NCI-H345 treated with DMSO at 0.1 percent for 48 hours (cell line): ENCODE data around the gene PPP2R5C.

Experiments
- DNase-seq: peaks from one replicate; lab custom pipeline; 2025; ENCODE audit not compliant: unreplicated experiment; lab: John Stamatoyannopoulos, UW

PPP2R5C gene

GRCh38 chr14:101859958-101860357 is 98.4 kb downstream of the PPP2R5C start:
- DNase-seq = no peak

- no peak for DNase-seq
Measured at GRCh38 chr14:101861464-101861863, 100.0 kb downstream of the PPP2R5C start.

- DNase-seq = no peak
Measured at GRCh38 chr14:101862177-101862576, 100.7 kb downstream of the PPP2R5C start.

GRCh38 chr14:101862711-101863110 is 101.2 kb downstream of the PPP2R5C start:
- DNase-seq = no peak

GRCh38 chr14:101865288-101865687 is 103.8 kb downstream of the PPP2R5C start:
- no peak for DNase-seq

GRCh38 chr14:101867854-101868253 is 106.3 kb downstream of the PPP2R5C start:
- no peak for DNase-seq

- DNase-seq = no peak
Measured at GRCh38 chr14:101869217-101869616, 107.7 kb downstream of the PPP2R5C start.

- no peak for DNase-seq
Measured at GRCh38 chr14:101870273-101870939, 108.9 kb downstream of the PPP2R5C start.

- no peak for DNase-seq
Measured at GRCh38 chr14:101872346-101872745, 110.8 kb downstream of the PPP2R5C start.

- DNase-seq = no peak
Measured at GRCh38 chr14:101873076-101873825, 111.7 kb downstream of the PPP2R5C start.

GRCh38 chr14:101873991-101874390 is 112.5 kb downstream of the PPP2R5C start:
- no peak for DNase-seq

GRCh38 chr14:101875041-101875726 is 113.7 kb downstream of the PPP2R5C start:
- no peak for DNase-seq

GRCh38 chr14:101875727-101876554 is 114.4 kb downstream of the PPP2R5C start:
- no peak for DNase-seq

- no peak for DNase-seq
Measured at GRCh38 chr14:101876555-101876938, 115.0 kb downstream of the PPP2R5C start.

GRCh38 chr14:101877766-101878165 is 116.3 kb downstream of the PPP2R5C start:
- no peak for DNase-seq

GRCh38 chr14:101878211-101878821 is 116.8 kb downstream of the PPP2R5C start:
- no peak for DNase-seq

GRCh38 chr14:101878822-101879528 is 117.5 kb downstream of the PPP2R5C start:
- no peak for DNase-seq

GRCh38 chr14:101879529-101880336 is 118.2 kb downstream of the PPP2R5C start:
- no peak for DNase-seq

- no peak for DNase-seq
Measured at GRCh38 chr14:101881426-101881825, 119.9 kb downstream of the PPP2R5C start.
